HCT116 (cell line): ENCODE data around the gene MAP4. TPM values are rescaled to one million over a fixed set of nuclear protein-coding genes. Genes with fewer than 3 reads are reported as not detected.

ENCODE experiments used
- ATAC-seq: fragments of 200-7000 bp; cut with Tn5 transposase; 2 replicates; pipeline ENCODE4 v1.9.1; 2020; ENCODE audit warnings: mild to moderate bottlenecking, moderate library complexity
- BruUV-seq: library from RNA; stranded (reverse); fragments of 400-500 nt; replicated peaks from 2 replicates; lab custom pipeline; 2021; lab: Mats Ljungman, UMichigan
- CTCF ChIA-PET: fragments of 300-600 bp; sonication (Branson Sonifier 250); formaldehyde crosslinking; loops from one replicate; lab custom pipeline; 2021; ENCODE audit warnings: antibody characterized with exemption; lab: Charles Lee
- POLR2A ChIA-PET: fragments of 300-600, 350-600 bp; sonication (Branson Sonifier 250); formaldehyde crosslinking; loops from one replicate; lab custom pipeline; 2021; ENCODE audit warnings: antibody characterized with exemption; lab: Charles Lee
- RAD21 ChIA-PET, 2 experiments: fragments of 300-600 bp; sonication (Branson Sonifier 250); formaldehyde crosslinking; loops; one replicate each; lab custom pipeline; 2023; ENCODE audit warnings: low total read pairs in 2 of 2; ENCODE audit not compliant: uncharacterized antibody in 2 of 2, unreplicated experiment in 2 of 2, low non-redundant PET in 1 of 2; lab: Charles Lee
- DNase-seq: peaks from one replicate; pipeline ENCODE4 v3.0.0-alpha.2; 2010; ENCODE audit warnings: low read depth, low spot score
- H2AFZ ChIP-seq: fragments of 200-600 bp; shearing (Covaris generic), sonication (generic); 2 replicates; pipeline ENCODE4 v1.6.1; 2017; ENCODE audit warnings: low read depth, mixed run types, mixed read lengths, antibody characterized with exemption, low read length; ENCODE audit not compliant: poor library complexity, severe bottlenecking
- H3K27ac ChIP-seq: 2 replicates; pipeline ENCODE4 v1.5.1; 2012; ENCODE audit warnings: low read depth, low read length
- H3K27me3 ChIP-seq: fragments of 200-600 bp; sonication (generic); 2 replicates; pipeline ENCODE4 v1.6.1; 2016; ENCODE audit warnings: mixed run types, low read length, mixed read lengths; ENCODE audit not compliant: insufficient read depth
- H3K36me3 ChIP-seq, 2 experiments: fragments of 200-500 bp in 1 of 2; fragments of 200-600 bp in 1 of 2; sonication (Bioruptor generic) in 1 of 2; sonication (generic) in 1 of 2; 2 replicates each; pipeline versions ENCODE4 v1.5.1 to v1.6.1; 2014 to 2016; ENCODE audit warnings: low read length in 2 of 2, inconsistent platforms in 1 of 2, mixed read lengths in 1 of 2, mixed run types in 1 of 2; ENCODE audit not compliant: insufficient read depth in 2 of 2, control insufficient read depth in 1 of 2
- H3K4me1 ChIP-seq, 2 experiments: fragments of 200-600 bp in 1 of 2; sonication (generic) in 1 of 2; 2 replicates each; pipeline versions ENCODE4 v1.5.1 to v1.6.1; 2012 to 2017; ENCODE audit warnings: low read length in 2 of 2, inconsistent platforms in 1 of 2, mild to moderate bottlenecking in 1 of 2, mixed read lengths in 1 of 2, mixed run types in 1 of 2, moderate library complexity in 1 of 2; ENCODE audit not compliant: insufficient read depth in 2 of 2, control insufficient read depth in 1 of 2
- H3K4me2 ChIP-seq: fragments of 200-600 bp; sonication (generic); 2 replicates; pipeline ENCODE4 v1.6.1; 2017; ENCODE audit warnings: mixed run types, low read length, mixed read lengths
- H3K4me3 ChIP-seq, 2 experiments: fragments of 200-600 bp in 1 of 2; sonication (generic) in 1 of 2; replicated peaks in 1 of 2; 2 replicates each; pipeline ENCODE4 v1.5.1; 2011 to 2016; ENCODE audit warnings: low read length in 2 of 2, control low read depth in 1 of 2, low read depth in 1 of 2, mild to moderate bottlenecking in 1 of 2, mixed read lengths in 1 of 2, mixed run types in 1 of 2
- H3K79me2 ChIP-seq: fragments of 200-600 bp; sonication (generic); 2 replicates; pipeline ENCODE4 v1.6.1; 2017; ENCODE audit warnings: mild to moderate bottlenecking, mixed run types, low read length, moderate library complexity, mixed read lengths; ENCODE audit not compliant: insufficient read depth
- H3K9ac ChIP-seq: fragments of 200-600 bp; sonication (generic); 2 replicates; pipeline ENCODE4 v1.6.1; 2016; ENCODE audit warnings: low read length, mixed read lengths
- H3K9me2 ChIP-seq: fragments of 200-600 bp; sonication (generic), shearing (Covaris generic); 2 replicates; pipeline ENCODE4 v1.6.1; 2017; ENCODE audit warnings: mixed run types, mild to moderate bottlenecking, moderate library complexity; ENCODE audit not compliant: insufficient read depth
- H3K9me3 ChIP-seq, 2 experiments: fragments of 200-500 bp in 1 of 2; fragments of 200-600 bp in 1 of 2; sonication (Bioruptor generic) in 1 of 2; sonication (generic) in 1 of 2; 2 replicates each; pipeline ENCODE4 v1.6.1; 2014 to 2017; ENCODE audit warnings: low read length in 2 of 2, mixed read lengths in 2 of 2, inconsistent platforms in 1 of 2, low read depth in 1 of 2, mild to moderate bottlenecking in 1 of 2, mixed run types in 1 of 2, moderate library complexity in 1 of 2; ENCODE audit not compliant: control insufficient read depth in 1 of 2, insufficient read depth in 1 of 2
- H4K20me1 ChIP-seq: fragments of 200-600 bp; sonication (generic), shearing (Covaris generic); 2 replicates; pipeline ENCODE4 v1.6.1; 2017; ENCODE audit warnings: mixed run types, mild to moderate bottlenecking, moderate library complexity; ENCODE audit not compliant: insufficient read depth
- CBX3 ChIP-seq: IDR thresholded peaks from 2 replicates; pipeline ENCODE4 v1.6.1; 2012; ENCODE audit warnings: low read depth
- EGR1 ChIP-seq: IDR thresholded peaks from 2 replicates; pipeline ENCODE4 v1.6.1; 2012; ENCODE audit warnings: low read depth
- EZH2 ChIP-seq: fragments of 200-600 bp; sonication (generic); IDR thresholded peaks from 2 replicates; pipeline ENCODE4 v1.6.1; 2017; ENCODE audit warnings: antibody characterized with exemption, mixed run types
- FOSL1 ChIP-seq: IDR thresholded peaks from 2 replicates; pipeline ENCODE4 v1.6.1; 2012; ENCODE audit warnings: low read depth
- JUND ChIP-seq: IDR thresholded peaks from 2 replicates; pipeline ENCODE4 v1.6.1; 2012
- POLR2A ChIP-seq: IDR thresholded peaks from 2 replicates; pipeline ENCODE4 v1.7.0; 2011; ENCODE audit warnings: borderline replicate concordance; ENCODE audit not compliant: insufficient read depth, insufficient read length; ENCODE audit errors: extremely low read depth
- POLR2AphosphoS5 ChIP-seq: IDR thresholded peaks from 2 replicates; pipeline ENCODE4 v1.6.1; 2011; ENCODE audit warnings: mild to moderate bottlenecking, low read depth, low read length, moderate library complexity
- RAD21 ChIP-seq: IDR thresholded peaks from 2 replicates; pipeline ENCODE4 v1.6.1; 2012; ENCODE audit warnings: low read depth, mild to moderate bottlenecking
- SP1 ChIP-seq: IDR thresholded peaks from 2 replicates; pipeline ENCODE4 v1.6.1; 2012; ENCODE audit warnings: low read depth
- YY1 ChIP-seq: IDR thresholded peaks from 2 replicates; pipeline ENCODE4 v1.6.1; 2011; ENCODE audit warnings: low read length, low read depth, moderate library complexity, mild to moderate bottlenecking; ENCODE audit not compliant: insufficient replicate concordance; ENCODE audit errors: extremely low read depth
- ZFX ChIP-seq: fragments of 450-650 bp; IDR thresholded peaks from 2 replicates; pipeline ENCODE4 v1.6.1; 2017
- intact Hi-C: fragments of 100-400 bp; cut with micrococcal nuclease; formaldehyde crosslinking; loops from 2 replicates; pipeline ENCODE4 v1.10.0; 2022
- total RNA-seq: library from RNA; stranded (reverse); gene quantifications from one replicate; pipeline ENCODE4 v1.2.1, GENCODE V29; 2021; ENCODE audit not compliant: unreplicated experiment
- TF ChIP-seq, protein P1 (sequence below), 3 experiments: fragments of 200-600 bp in 1 of 3; sonication (generic) in 1 of 3; IDR thresholded peaks in 2 of 3; conservative IDR thresholded peaks in 1 of 3; 2 replicates each; pipeline ENCODE4 v1.5.1; 2012 to 2017; ENCODE audit warnings: low read depth in 2 of 3, low read length in 2 of 3, antibody characterized with exemption in 1 of 3, borderline replicate concordance in 1 of 3, control low read depth in 1 of 3, mild to moderate bottlenecking in 1 of 3, mixed read lengths in 1 of 3, mixed run types in 1 of 3, moderate library complexity in 1 of 3; ENCODE audit not compliant: insufficient read depth in 1 of 3
- TF ChIP-seq, protein P2 (sequence below): IDR thresholded peaks from 2 replicates; pipeline ENCODE4 v1.6.1; 2011; ENCODE audit warnings: mild to moderate bottlenecking, low read length, moderate library complexity; ENCODE audit not compliant: insufficient replicate concordance; ENCODE audit errors: extremely low read depth
- TF ChIP-seq, protein P3 (sequence below): IDR thresholded peaks from 2 replicates; pipeline ENCODE4 v1.6.1; 2012
- TF ChIP-seq, protein P4 (sequence below): IDR thresholded peaks from 2 replicates; pipeline ENCODE4 v1.6.1; 2012; ENCODE audit warnings: low read depth

The MAP4 gene
- total RNA-seq, 1 experiment from 2014 or later: 200 TPM

DNA sequence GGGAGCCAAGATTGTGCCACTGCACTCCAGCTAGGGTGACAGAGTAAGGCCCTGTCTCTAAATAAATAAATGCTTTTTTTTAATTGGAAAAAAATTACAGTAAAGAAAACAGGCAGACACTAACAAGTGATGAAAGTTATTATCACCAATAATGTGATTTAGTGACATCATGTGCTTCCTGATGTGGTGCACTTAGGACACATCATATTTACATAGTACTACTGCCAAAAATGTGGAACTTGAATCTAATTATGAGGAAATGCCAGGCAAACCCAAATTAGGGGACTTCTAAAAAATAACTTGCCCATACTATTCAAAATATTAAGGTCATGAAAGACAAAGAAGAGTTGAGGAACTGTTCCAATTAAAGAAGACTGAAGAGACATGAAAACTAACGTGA lies 30.8 kb downstream of the MAP4 start:
- POLR2A ChIA-PET: no interaction called here

More for the DNA sequence above, 30.8 kb downstream of the MAP4 start:
- Histone ChIP-seq H3K9me3 (no peaks in the 10 kb centered on the region), H3K27ac (no peak overlapping the region), H3K9me2 (no peaks in the 10 kb centered on the region), H3K79me2 (peaks cover 75% of the 10 kb centered on the region), H3K9ac (no peak overlapping the region), H3K4me3 (no peak overlapping the region), H4K20me1 (no peaks in the 10 kb centered on the region), H3K4me1 (peaks cover 23 to 29% of the 10 kb centered on the region in 2 experiments), H3K4me2 (no peak overlapping the region), H3K36me3 (no peaks in the 10 kb centered on the region), H3K27me3 (no peaks in the 10 kb centered on the region), H2AFZ (no peak overlapping the region)
- no peak for DNase-seq
- TF ChIP-seq, protein P1, sequence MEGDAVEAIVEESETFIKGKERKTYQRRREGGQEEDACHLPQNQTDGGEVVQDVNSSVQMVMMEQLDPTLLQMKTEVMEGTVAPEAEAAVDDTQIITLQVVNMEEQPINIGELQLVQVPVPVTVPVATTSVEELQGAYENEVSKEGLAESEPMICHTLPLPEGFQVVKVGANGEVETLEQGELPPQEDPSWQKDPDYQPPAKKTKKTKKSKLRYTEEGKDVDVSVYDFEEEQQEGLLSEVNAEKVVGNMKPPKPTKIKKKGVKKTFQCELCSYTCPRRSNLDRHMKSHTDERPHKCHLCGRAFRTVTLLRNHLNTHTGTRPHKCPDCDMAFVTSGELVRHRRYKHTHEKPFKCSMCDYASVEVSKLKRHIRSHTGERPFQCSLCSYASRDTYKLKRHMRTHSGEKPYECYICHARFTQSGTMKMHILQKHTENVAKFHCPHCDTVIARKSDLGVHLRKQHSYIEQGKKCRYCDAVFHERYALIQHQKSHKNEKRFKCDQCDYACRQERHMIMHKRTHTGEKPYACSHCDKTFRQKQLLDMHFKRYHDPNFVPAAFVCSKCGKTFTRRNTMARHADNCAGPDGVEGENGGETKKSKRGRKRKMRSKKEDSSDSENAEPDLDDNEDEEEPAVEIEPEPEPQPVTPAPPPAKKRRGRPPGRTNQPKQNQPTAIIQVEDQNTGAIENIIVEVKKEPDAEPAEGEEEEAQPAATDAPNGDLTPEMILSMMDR (IDR thresholded peaks at IDR 0.05 in 2 of 3, conservative IDR thresholded peaks at IDR 0.05 in 1 of 3; ENCODE audit: borderline replicate concordance in 1 of 3, insufficient read depth in 1 of 3, low read depth in 2 of 3, low read length in 2 of 3): no peak
- TF ChIP-seq, protein P2, sequence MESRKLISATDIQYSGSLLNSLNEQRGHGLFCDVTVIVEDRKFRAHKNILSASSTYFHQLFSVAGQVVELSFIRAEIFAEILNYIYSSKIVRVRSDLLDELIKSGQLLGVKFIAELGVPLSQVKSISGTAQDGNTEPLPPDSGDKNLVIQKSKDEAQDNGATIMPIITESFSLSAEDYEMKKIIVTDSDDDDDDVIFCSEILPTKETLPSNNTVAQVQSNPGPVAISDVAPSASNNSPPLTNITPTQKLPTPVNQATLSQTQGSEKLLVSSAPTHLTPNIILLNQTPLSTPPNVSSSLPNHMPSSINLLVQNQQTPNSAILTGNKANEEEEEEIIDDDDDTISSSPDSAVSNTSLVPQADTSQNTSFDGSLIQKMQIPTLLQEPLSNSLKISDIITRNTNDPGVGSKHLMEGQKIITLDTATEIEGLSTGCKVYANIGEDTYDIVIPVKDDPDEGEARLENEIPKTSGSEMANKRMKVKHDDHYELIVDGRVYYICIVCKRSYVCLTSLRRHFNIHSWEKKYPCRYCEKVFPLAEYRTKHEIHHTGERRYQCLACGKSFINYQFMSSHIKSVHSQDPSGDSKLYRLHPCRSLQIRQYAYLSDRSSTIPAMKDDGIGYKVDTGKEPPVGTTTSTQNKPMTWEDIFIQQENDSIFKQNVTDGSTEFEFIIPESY: no peak
- TF ChIP-seq, protein P3, sequence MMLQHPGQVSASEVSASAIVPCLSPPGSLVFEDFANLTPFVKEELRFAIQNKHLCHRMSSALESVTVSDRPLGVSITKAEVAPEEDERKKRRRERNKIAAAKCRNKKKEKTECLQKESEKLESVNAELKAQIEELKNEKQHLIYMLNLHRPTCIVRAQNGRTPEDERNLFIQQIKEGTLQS: no peak
- TF ChIP-seq SP1: no peak
- no peak for TF ChIP-seq JUND
- no peak for TF ChIP-seq ZFX
- no peak for TF ChIP-seq RAD21
- no peak for TF ChIP-seq FOSL1
- TF ChIP-seq EZH2: no peak
- TF ChIP-seq, protein P4, sequence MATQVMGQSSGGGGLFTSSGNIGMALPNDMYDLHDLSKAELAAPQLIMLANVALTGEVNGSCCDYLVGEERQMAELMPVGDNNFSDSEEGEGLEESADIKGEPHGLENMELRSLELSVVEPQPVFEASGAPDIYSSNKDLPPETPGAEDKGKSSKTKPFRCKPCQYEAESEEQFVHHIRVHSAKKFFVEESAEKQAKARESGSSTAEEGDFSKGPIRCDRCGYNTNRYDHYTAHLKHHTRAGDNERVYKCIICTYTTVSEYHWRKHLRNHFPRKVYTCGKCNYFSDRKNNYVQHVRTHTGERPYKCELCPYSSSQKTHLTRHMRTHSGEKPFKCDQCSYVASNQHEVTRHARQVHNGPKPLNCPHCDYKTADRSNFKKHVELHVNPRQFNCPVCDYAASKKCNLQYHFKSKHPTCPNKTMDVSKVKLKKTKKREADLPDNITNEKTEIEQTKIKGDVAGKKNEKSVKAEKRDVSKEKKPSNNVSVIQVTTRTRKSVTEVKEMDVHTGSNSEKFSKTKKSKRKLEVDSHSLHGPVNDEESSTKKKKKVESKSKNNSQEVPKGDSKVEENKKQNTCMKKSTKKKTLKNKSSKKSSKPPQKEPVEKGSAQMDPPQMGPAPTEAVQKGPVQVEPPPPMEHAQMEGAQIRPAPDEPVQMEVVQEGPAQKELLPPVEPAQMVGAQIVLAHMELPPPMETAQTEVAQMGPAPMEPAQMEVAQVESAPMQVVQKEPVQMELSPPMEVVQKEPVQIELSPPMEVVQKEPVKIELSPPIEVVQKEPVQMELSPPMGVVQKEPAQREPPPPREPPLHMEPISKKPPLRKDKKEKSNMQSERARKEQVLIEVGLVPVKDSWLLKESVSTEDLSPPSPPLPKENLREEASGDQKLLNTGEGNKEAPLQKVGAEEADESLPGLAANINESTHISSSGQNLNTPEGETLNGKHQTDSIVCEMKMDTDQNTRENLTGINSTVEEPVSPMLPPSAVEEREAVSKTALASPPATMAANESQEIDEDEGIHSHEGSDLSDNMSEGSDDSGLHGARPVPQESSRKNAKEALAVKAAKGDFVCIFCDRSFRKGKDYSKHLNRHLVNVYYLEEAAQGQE: no peak
- TF ChIP-seq CBX3: no peak
- no peak for TF ChIP-seq POLR2AphosphoS5
- no peak for TF ChIP-seq YY1
- TF ChIP-seq POLR2A: no peak
- TF ChIP-seq EGR1: no peak
- intact Hi-C loops: no loop called here
- CTCF ChIA-PET: no interaction called here
- BruUV-seq: no TSS peak
- no peak for ATAC-seq
- RAD21 ChIA-PET: no interaction called here
